ENCODE measurements around the gene STON1. TPM values are rescaled to one million over a fixed set of nuclear protein-coding genes. Genes with fewer than 3 reads are reported as not detected.

The STON1 gene
- total RNA-seq, 1 experiment from 2014 or later = 5.5 TPM

GRCh38 chr2:48480526-48480925, 49.4 kb upstream of the STON1 start:
- Mint-ChIP-seq H3K4me1 (no peaks in the 10 kb centered on the region), H3K9me3 (no peaks in the 10 kb centered on the region), H3K27me3 (ENCODE audit: low read depth) (no peaks in the 10 kb centered on the region), H3K27ac (peak overlapping the region in 1 of 3 experiments; percentile 16; a peak in 1 of 7 replicates), H3K36me3 (ENCODE audit: insufficient read depth in 1 of 3, low read depth in 3 of 3) (peaks cover 0 to 42% (median 15%) of the 10 kb centered on the region in 3 experiments; a peak in 6 of 7 replicates), H3K4me3 (no peak overlapping the region)
- H4K20me1 ChIP-seq (ENCODE audit: control insufficient read depth, insufficient read depth, insufficient read length) = no peaks in the 10 kb centered on the region
- no peaks in the 10 kb centered on the region for H3K23me2 ChIP-seq (ENCODE audit: insufficient read length, low read depth, low read length, poor library complexity, severe bottlenecking)
- no peak for DNase-seq
- no peaks in the 10 kb centered on the region for H3K4me1 ChIP-seq (ENCODE audit: insufficient read depth, low read length)
- H2AFZ ChIP-seq (ENCODE audit: low read length) = no peak overlapping the region
- H3T11ph ChIP-seq (ENCODE audit: low read length) = no peak overlapping the region
- H2BK5ac ChIP-seq (ENCODE audit: insufficient read length, low read length) = no peak overlapping the region
- H2BK120ac ChIP-seq (ENCODE audit: low read depth, low read length, poor library complexity, severe bottlenecking) = no peak overlapping the region
- H4K8ac ChIP-seq (replicated peaks; ENCODE audit: insufficient read length, low read depth, low read length) = no peak overlapping the region
- H2AK5ac ChIP-seq (ENCODE audit: insufficient read length, low read length) = no peak overlapping the region
- no peak overlapping the region for H3K4me2 ChIP-seq (ENCODE audit: insufficient read depth, insufficient read length, low read length)
- no peaks in the 10 kb centered on the region for H3K79me1 ChIP-seq (ENCODE audit: insufficient read depth, low read depth, low read length, poor library complexity, severe bottlenecking)
- H4K5ac ChIP-seq (ENCODE audit: insufficient read length, low read depth, low read length) = no peak overlapping the region
- H3K9me3 ChIP-seq (ENCODE audit: control insufficient read depth, low read depth, low read length) = no peaks in the 10 kb centered on the region
- no peak overlapping the region for H3K27ac ChIP-seq (ENCODE audit: insufficient read length, low read depth, low read length)
- no peaks in the 10 kb centered on the region for H3K79me2 ChIP-seq (ENCODE audit: insufficient read depth, low read length)
- H3K9ac ChIP-seq (ENCODE audit: extremely low read depth, insufficient read length, low read length) = no peak overlapping the region
- H3K23ac ChIP-seq (ENCODE audit: insufficient read length, low read depth, low read length) = no peak overlapping the region
- no peak overlapping the region for H2BK20ac ChIP-seq (ENCODE audit: low read depth, low read length, poor library complexity, severe bottlenecking)
- no peak overlapping the region for H2BK12ac ChIP-seq (ENCODE audit: insufficient read length, low read depth, low read length)
- no peak overlapping the region for H3K4ac ChIP-seq (ENCODE audit: low read depth, low read length)
- no CpG with 5 or more reads among the region's 3 CpGs for WGBS (ENCODE audit: extremely low coverage, insufficient read length, low lambda C conversion rate)
- H3K18ac ChIP-seq (ENCODE audit: insufficient read length, low read depth, low read length) = no peak overlapping the region
- no peak for TF ChIP-seq CTCF (conservative IDR thresholded peaks at IDR 0.05)
- no peak overlapping the region for H4K91ac ChIP-seq (ENCODE audit: insufficient read length, low read depth, low read length)
- H3K27me3 ChIP-seq (ENCODE audit: insufficient read depth, low read length) = no peaks in the 10 kb centered on the region
- H3K56ac ChIP-seq (ENCODE audit: insufficient read length, low read depth, low read length) = no peak overlapping the region
- no peak overlapping the region for H3K14ac ChIP-seq (ENCODE audit: insufficient read depth, low read length)
- no peak overlapping the region for H2BK15ac ChIP-seq (ENCODE audit: low read depth, low read length)

All from H9 (cell line).